ENCODE measurements around the gene OR4M1.
"Not testable (repeated sequence)": the region's sequence is repeated elsewhere in the genome, so short reads cannot be mapped to it uniquely, and the experiment has no call there.

DNA sequence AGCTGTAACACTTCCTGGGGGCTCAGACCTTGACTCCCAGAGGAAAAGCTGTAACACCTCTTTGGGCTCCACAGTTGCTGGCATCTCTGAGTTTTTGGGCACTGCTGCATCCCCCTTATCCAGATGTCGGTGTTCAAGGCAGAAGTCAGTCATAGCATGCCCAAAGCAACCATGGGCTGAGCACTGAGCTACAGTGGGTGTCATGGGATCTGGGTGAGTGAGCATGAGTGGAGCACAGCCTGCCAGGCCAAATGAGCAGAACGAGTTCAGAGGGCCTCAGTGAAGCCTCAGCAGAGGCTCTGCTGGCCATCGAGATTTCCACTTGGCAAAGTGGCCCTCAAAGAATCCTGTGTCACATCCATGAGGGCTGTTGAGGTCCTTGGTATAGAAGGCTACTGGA, 1.8 kb upstream of the OR4M1 start:
- TF ChIP-seq, protein P1, sequence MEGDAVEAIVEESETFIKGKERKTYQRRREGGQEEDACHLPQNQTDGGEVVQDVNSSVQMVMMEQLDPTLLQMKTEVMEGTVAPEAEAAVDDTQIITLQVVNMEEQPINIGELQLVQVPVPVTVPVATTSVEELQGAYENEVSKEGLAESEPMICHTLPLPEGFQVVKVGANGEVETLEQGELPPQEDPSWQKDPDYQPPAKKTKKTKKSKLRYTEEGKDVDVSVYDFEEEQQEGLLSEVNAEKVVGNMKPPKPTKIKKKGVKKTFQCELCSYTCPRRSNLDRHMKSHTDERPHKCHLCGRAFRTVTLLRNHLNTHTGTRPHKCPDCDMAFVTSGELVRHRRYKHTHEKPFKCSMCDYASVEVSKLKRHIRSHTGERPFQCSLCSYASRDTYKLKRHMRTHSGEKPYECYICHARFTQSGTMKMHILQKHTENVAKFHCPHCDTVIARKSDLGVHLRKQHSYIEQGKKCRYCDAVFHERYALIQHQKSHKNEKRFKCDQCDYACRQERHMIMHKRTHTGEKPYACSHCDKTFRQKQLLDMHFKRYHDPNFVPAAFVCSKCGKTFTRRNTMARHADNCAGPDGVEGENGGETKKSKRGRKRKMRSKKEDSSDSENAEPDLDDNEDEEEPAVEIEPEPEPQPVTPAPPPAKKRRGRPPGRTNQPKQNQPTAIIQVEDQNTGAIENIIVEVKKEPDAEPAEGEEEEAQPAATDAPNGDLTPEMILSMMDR (conservative IDR thresholded peaks at IDR 0.05) = not testable (repeated sequence)
- TF ChIP-seq EZH2 (IDR thresholded peaks at IDR 0.05; ENCODE audit: low read depth) = not testable (repeated sequence)

All from PC-9 (cell line).